ENCODE measurements around the gene CIC.

CIC gene

DNA sequence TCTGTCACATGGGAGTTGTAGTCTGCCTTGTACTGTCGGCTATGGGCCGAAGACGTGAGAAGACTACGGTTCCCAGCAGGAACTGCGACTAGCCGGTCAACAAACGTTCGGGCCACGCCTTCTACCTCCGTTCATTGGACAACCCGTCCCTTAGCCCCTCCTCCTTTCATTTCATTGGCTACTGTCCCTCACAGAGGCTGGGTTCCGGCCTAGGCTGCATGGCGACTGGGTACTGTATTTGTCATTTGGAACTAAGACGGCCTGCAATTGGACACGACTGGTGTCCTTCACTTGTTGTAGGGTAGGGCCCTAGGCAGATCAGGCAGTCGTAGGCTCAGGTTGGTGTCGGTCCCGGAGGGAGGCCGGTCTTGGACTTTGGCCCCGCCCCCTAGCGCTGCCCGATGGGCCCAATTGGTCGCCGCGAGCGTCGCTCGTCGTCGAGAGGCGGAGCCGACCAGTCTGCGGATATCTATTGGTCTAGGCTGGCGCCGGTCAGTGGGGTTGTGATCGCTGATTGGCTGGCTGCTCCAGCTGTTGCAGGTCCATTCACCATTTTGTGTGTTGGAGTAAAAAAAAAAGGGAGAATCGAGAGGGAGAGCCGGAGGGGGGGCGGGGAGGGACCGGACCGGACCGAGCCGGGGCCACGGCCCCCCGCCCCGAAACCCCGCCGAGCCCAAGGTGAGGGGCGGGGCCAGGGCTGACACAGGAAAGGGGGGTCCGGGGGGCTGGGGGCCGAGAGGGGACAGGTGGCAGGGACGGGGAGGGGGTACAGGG is at the start of gene CIC:
Gene CIC, plus strand, starts transcription at position 549 of the 774 bp plus-strand sequence. CDS start 2,532 bp downstream, outside the sequence.
- DNase-seq (ENCODE audit: low spot score): peak; percentile 100

DNA sequence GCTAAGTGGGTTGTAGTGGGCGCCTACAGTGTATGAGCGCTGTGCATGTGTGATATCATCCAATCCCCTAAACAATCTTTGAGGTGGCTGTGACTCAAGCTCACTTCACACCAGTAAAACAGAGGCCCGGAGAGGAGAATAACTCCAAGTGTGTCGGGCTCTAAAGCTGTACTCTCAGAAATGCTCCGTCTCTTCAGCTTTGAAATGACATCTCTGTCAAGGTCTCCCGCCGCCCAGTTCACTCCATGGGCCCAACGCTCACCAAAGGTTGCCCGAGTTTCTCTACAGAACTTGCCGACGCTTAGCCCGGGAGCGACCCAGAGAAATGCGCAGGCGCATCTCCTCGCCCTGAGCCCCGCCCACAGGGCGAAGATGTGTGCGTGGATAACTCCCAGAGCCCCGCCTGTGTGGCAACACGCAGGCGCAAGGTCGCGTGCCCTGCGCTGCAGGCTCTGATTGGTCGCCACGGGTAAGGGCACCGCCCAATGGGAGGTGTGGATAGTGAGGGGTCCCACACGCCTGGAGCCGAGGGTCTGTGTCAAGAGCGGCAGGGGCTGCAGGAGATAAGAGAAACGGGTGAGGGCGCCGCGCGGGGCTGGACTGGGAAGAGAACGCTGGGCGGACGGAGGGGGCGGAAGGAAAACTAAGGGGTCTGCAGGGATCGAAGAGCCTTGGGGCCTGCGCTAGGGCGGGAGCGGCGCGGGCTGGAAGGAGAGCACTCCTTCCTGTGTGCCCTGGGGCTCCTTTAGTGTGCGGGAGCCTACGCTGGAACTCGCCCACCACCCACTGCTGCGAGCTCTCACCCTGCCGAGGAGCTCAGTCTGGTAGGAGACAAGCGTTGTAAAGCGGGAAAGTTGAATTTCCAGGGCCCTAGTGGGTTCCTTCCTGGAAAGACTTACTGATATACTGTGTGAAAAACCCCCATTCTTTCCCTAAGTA is 49.0 kb upstream of the CIC start, which contains the start of gene ZNF526:
Gene ZNF526, plus strand, starts transcription at position 501 of the 939 bp plus-strand sequence. CDS start 4,092 bp downstream, outside the sequence.
- DNase-seq (ENCODE audit: low spot score): peak; percentile 98

DNA sequence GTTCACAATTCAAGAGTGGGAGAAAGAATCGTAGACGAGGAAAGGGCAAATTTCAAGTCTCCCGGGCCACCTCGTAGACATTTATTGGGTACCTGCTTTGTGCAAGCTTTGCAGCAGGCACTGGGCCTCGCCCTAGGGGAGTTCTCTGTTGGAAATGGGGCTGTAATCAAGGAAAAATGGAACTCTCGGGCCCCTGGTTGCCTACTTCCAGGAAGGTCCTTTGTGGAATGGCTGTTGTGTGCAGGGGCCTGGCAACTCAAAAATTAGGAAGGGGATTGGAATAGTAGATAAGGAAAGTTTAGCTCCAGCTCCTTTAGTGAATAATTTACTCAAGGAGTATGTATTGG is 48.3 kb upstream of the CIC start:
- DNase-seq (ENCODE audit: low spot score): no peak

DNA sequence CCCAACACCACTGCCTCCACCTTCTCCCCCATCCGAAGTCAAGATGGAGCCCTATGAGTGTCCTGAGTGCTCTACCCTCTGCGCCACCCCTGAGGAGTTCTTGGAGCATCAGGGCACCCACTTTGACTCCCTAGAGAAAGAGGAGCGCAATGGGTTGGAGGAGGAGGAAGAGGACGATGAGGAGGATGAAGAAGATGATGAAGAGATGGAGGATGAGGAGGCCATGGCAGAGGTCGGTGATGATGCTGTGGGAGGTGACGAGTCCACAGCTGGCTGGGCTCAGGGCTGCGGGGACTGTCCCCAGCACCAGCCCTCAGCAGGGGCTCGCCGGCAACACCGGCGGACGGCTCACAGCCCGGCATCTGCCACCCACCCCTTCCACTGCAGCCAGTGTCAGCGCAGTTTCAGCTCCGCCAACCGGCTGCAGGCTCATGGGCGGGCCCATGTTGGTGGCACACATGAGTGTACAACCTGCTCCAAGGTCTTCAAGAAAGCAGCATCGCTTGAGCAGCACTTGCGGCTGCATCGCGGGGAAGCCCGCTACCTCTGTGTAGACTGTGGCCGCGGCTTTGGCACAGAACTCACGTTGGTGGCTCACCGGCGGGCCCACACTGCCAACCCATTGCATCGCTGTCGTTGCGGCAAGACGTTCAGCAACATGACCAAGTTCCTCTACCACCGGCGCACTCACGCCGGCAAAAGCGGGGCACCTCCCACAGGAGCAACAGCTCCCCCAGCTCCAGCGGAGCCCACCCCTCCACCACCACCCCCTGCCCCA is 43.9 kb upstream of the CIC start:
- DNase-seq (ENCODE audit: low spot score): no peak

DNA sequence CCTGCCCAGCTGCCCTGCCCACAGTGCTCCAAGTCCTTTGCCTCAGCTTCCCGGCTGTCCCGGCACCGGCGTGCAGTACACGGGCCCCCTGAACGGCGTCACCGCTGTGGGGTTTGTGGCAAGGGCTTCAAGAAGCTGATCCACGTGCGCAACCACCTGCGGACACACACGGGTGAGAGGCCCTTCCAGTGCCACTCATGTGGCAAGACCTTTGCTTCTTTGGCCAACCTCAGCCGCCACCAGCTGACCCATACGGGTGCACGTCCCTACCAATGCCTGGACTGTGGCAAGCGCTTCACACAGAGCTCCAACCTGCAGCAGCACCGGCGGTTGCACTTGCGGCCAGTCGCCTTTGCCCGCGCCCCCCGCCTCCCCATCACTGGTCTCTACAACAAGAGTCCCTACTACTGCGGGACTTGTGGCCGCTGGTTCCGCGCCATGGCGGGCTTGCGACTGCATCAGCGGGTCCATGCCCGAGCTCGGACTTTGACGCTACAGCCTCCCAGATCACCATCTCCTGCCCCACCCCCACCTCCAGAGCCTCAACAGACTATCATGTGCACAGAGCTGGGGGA is 43.2 kb upstream of the CIC start:
- no peak for DNase-seq (ENCODE audit: low spot score)

DNA sequence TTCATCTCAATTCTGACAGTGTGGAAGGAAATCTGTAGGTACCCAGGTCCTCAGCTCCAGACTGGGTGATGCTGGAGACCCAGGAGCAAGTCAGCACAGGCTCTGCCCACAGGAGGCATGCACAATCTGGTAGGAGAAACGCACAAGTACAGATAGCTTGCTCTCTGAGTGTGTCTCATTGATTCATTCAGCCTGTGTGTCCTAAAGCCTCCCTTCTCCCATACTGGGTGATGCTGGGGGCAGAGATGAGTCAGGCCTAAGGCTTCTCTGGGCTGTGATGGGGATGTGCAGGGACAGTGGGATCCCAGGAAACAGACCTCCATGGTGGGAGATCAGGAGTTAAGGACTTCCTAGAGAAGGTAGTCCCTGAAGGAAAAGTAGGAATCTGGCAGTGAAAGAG is 42.2 kb upstream of the CIC start:
- DNase-seq (ENCODE audit: low spot score): no peak

DNA sequence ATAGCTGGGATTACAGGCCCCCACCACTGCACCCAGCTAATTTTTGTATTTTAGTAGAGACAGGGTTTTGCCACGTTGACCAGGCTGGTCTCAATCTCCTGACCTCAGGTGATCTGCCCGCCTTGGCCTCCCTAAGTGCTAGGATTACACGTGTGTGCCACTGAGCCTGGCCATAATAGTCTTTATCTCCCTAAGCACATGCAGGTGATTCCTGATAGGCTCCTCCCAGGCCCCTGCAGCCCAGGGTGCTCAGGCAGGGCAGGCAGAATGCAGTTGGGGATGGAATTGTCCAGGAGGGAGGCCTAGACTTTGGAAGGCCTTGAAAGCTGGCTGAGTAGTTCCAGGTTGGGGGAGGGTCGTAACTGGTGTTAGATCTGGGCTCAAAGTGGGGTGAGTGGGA is 40.4 kb upstream of the CIC start:
- DNase-seq (ENCODE audit: low spot score): no peak

DNA sequence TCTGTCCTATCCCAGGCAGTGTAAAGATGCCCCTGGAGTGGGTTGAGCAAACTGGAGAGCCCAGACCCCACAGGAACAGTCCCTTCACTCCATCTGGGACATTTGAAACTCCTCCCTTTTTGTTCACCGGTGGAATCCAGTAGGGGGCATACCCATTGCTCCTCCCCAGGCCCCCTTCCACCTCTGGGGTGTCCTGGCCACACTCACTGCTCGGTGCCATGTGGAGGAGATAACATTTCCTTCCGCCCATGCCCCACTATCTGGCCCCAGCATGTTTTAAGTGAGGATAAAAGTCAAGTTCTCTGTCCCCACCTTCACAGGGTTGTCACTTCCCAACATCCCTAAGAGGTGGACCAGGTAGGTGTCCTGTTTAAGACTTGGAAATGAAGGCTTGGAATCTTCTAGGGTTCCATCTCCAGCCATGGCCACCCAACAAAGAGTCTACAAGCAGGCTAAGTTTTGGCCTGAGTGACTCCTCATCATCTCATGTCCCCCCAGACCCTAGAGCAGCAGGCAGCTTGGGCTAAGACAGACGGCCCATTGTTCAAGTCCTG is 39.7 kb upstream of the CIC start:
- no peak for DNase-seq (ENCODE audit: low spot score)

DNA sequence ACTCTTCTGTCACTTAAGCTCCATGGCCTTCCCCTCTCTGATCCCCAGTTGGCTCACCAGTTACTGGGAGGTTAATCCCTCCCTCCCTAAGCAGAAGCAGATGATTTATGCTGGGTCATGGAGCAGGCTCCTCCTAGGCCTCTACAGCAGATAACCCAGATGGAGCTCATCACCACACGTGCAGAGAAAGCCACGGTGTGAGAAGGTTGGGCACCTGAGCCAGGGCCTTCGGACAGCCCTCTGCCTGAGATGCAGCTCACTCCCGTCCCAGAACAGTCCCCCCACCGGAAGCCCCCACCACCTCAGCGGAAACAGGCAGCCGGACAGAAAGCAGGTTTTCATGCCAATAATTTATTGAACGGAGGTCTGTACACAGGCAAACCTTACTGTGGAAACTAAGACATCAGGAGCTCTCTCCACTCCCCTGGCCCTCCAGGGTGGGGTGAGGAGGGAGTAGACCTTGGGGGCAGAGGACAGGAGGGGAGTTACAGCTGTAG is 39.1 kb upstream of the CIC start:
- DNase-seq (ENCODE audit: low spot score): no peak

DNA sequence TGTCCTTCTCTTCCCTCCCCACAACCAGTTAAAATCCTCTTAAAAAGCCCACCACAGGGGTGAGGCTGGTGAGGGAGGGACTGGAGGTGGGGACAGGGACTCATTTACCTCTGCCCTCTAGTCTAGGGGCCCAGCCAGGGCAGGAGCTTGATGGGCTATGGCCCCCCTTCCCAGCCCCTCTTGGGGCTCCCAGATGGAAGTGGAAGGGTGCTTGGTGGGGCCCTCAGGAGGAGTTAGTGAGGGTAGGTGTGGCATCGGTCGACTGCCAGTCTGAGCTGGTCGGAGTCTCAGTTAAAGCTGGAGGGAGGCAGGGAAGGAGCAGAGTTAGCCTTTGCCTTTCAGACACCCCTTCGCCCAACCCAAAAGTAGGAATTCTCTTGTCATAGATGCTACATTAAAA is 38.5 kb upstream of the CIC start:
- no peak for DNase-seq (ENCODE audit: low spot score)

DNA sequence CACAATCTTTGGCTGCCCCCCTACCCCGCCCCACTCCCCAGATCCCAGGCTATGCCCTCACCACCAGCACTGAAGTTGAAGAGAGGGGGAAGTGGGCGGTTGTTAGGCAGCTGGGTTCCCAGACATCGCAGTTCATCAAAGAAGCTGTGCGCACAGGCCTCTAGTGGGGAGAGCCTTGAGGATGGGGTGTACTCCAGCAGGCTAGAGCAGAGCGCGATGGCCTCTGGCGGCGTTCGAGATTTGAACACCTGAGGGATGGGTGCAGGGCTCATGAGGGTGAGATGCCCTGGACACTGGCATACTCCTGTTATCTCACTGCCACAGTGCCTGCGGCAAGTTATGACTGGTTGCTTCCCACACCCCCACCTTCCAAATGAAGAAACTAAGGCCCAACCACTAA is 36.6 kb upstream of the CIC start:
- DNase-seq (ENCODE audit: low spot score): no peak

DNA sequence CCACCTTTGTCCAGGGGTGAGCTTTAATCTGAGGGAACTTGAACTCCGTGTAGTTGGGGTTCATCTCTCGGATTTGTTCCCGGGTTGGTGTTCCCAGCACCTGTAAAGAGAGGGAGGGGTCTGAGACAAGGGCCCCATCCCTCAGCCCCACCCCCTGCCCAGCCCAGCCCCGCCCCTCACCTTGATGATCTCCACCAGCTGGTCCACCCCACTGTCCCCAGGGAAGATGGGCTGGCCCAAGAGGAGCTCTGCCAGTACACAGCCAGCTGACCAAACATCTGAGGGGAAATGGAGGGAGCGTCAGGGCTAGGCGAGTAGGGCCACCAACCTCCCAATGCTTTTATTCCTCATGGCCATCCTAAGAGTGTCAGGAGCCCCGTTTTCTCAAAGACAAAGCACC is 35.9 kb upstream of the CIC start:
- DNase-seq (ENCODE audit: low spot score): no peak

DNA sequence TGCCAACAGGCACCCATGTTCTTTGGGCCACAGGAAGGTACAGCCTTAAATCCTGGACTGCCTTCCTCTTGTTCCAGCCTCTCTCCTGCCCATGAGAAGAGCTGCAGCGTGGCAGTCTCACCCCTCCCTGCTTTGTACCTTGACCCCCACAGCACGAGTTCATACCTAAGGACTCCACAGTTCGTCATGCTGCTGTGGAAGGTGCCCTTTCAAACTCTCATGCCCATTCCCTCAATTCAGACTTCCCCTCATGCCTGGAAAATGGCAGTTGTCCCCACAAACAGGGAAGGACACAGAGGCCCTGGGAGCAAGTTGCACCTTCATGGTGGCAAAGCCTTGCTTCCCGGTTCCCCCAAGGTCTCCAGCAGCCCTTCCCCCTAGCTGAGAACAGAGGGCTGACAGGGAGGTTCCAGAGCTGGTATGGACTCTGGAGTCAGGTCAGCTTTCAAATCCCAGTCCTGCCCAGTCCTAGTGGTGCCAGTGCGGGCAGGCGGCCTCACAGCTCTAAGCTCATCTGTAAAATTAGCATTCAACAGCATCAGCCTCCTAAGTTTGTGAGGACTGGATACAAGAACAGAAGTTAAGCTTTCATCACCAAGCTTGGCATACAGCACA is 35.3 kb upstream of the CIC start:
- no peak for DNase-seq (ENCODE audit: low spot score)

DNA sequence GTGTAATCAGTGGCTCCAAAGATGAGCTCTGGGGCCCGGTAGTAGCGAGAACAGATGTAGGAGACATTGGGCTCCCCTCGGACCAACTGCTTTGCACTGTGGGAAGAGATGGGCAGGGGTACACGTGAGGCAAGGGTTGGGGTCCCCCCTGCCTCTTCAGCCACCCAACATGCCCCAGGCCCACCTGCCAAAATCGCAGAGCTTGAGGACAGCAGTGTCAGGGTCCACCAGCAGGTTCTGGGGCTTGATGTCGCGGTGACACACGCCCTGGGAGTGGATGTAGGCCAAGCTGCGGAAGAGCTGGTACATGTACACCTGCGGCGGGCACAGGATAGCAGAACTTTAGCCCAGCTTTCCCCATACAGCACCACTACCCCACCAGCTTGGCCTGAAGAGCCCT is 34.7 kb upstream of the CIC start:
- no peak for DNase-seq (ENCODE audit: low spot score)

DNA sequence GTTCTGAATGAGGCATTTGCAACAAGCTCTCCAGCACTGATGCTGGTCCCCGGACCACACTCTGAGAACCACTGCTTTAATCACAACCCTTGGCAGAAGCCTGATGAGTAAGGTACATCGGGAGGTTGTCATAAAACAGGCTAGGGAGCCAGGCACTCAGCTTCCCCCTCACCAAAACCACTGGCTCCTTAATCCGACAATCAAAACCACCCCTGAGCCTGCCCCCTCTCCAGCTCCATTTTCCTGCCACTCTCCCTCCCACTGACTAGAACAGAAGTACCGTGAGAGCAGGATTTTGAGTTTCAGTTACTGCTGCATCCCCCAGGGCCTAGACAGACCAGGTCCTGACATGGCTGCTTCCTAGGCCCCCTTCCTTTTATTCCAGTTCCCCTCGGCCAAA is 33.9 kb upstream of the CIC start:
- DNase-seq (ENCODE audit: low spot score): no peak

DNA sequence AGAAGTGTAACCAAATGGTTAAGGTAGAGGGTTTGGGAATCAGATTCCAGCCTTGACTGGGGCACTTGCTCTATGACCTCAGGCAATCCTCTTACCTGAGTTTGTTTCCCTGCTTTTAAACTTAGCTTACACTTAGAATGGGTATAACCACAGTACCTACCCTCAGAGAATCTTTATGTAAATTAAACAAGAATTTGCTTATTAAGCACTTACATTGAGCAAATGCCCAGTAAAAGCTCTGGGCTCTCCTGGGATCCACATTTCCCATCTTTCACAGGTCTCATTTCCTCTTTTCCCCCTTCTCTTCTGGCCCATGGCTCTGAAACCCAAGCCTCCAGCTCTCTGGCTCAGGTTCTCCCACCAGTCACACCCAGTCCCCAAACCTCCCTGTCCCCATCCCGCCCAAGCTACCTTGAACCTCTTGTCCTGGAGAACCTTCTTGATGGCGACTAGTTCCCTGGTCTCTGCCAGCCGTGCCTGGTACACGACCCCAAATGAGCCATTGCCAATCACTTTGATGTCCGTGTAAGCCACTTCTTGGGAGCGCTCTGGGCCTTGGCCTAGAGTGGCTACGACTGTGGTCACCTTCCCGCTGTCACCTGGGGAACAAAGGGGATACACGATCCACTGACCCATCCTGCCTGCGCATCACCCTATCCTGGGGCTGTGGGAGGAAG is 29.4 kb upstream of the CIC start:
- no peak for DNase-seq (ENCODE audit: low spot score)

DNA sequence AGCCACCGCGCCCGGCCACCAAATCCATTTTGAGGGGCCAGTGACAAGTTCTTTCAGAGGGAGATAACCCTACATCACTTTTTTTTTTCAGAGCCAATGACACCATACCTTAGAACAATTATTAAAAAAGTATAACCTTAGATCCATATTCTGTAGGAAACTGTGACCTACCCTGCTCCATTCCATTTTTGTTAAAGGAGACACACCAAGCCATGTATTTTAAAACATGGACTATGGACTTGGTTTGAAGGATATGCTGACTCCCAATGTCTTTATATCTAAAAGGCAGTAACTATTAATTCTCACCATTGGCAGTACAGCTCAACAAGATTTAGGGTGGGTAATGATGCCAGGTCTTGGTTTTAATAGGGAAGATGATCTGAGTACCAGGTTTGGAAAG is 27.8 kb upstream of the CIC start:
- DNase-seq (ENCODE audit: low spot score): no peak

DNA sequence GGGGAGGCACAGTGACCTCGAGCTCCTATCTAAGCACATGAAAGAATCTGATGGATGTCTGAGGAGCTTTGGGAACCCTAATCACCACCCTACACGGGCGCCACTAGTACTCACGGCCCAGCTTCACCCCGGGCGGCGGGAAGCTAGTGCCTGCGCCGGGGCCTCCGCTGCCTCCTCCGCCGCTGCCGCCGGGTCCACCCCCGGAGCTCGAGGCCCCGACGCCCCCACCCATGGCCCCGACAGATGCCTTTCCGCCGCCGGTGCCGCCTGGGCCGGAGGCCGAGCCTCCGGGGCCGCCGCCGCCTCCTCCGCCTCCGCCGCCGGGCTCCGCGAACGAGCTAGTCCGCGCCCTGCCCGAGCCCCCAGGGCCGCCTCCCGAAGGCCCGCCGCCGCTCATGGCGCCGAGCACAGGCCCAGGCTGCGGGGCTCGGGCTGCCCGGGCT is 27.0 kb upstream of the CIC start:
- no peak for DNase-seq (ENCODE audit: low spot score)

DNA sequence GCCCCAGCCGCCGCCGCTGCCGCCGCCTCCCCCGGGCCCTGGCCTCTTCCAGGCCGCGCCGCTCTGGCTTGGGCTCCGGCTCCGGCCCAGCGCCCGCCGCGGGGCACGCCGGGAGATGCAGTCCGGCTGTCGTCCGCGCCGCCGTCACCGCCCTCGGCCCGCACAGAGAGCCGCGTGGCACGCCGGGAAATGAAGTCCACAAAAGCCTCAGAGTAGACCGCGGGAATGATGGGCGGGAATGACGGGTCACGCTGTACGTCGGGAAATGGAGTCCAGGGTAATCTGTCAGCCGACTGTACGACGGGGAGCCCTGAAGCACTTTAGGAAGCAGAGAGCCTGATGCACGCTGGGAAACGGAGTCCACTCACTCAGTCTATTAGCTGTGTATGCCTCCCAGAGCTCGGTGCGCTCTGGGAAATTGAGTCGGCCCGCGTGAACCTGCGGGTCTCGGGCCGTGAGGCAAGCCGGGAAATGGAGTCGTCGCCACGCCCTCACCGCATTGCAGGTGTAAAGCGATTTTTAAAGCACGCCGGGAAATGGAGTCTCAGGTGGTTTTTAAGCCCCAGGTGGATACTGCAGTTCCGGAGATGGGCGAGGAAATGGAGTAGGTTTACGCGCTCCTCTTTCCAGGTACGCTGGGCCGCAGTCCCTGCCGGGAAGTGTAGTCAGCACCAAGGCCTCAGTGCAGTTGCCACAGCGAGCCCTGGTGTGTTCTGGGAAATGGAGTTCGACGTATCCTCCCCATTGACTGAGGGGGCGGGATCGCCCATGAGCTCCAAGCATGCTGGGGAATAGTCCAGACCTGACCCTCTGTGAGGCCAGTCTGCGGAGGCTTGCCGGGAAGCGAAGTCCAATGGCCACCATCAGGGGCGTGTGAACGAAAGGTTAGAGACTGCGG is 26.3 kb upstream of the CIC start, which contains the start of gene GSK3A:
Gene GSK3A, minus strand, starts transcription at position 91 of the 898 bp plus-strand sequence. CDS start 137 bp downstream, outside the sequence.
- peak; percentile 100 for DNase-seq (ENCODE audit: low spot score)

Data from SW480 (cell line).